HG03196 (cell line): ENCODE results near the gene PTPRM.

ENCODE experiments used
- ATAC-seq: cut with Tn5 transposase; IDR thresholded peaks from one replicate; pipeline ENCODE4 v1.9.1; 2021; ENCODE audit not compliant: unreplicated experiment

The PTPRM gene

GRCh38 chr18:8257851-8258434, 690.8 kb downstream of the PTPRM start:
- no peak for ATAC-seq

- no peak for ATAC-seq
Observed at GRCh38 chr18:8260319-8260718, 693.2 kb downstream of the PTPRM start.

GRCh38 chr18:8260827-8261226, 693.7 kb downstream of the PTPRM start:
- no peak for ATAC-seq

- no peak for ATAC-seq
Observed at GRCh38 chr18:8261651-8262091, 694.6 kb downstream of the PTPRM start.

- ATAC-seq, result no peak
Observed at GRCh38 chr18:8262221-8262620, 695.1 kb downstream of the PTPRM start.

- no peak for ATAC-seq
Observed at GRCh38 chr18:8264116-8264515, 697.0 kb downstream of the PTPRM start.

GRCh38 chr18:8264861-8265411, 697.8 kb downstream of the PTPRM start:
- ATAC-seq, result no peak

GRCh38 chr18:8272254-8272653, 705.1 kb downstream of the PTPRM start:
- ATAC-seq, result no peak

GRCh38 chr18:8274370-8274769, 707.3 kb downstream of the PTPRM start:
- no peak for ATAC-seq

- no peak for ATAC-seq
Observed at GRCh38 chr18:8276406-8276805, 709.3 kb downstream of the PTPRM start.

- no peak for ATAC-seq
Observed at GRCh38 chr18:8277270-8277669, 710.2 kb downstream of the PTPRM start.

GRCh38 chr18:8279346-8279745, 712.2 kb downstream of the PTPRM start:
- no peak for ATAC-seq

- ATAC-seq, result no peak
Observed at GRCh38 chr18:8279781-8280330, 712.7 kb downstream of the PTPRM start.

GRCh38 chr18:8283891-8284585, 716.9 kb downstream of the PTPRM start:
- no peak for ATAC-seq

- no peak for ATAC-seq
Observed at GRCh38 chr18:8286303-8286702, 719.2 kb downstream of the PTPRM start.

GRCh38 chr18:8287196-8287885, 720.2 kb downstream of the PTPRM start:
- no peak for ATAC-seq

- no peak for ATAC-seq
Observed at GRCh38 chr18:8288472-8289195, 721.5 kb downstream of the PTPRM start.

GRCh38 chr18:8290435-8290834, 723.3 kb downstream of the PTPRM start:
- no peak for ATAC-seq

GRCh38 chr18:8290913-8291312, 723.8 kb downstream of the PTPRM start:
- ATAC-seq, result no peak

- ATAC-seq, result no peak
Observed at GRCh38 chr18:8293184-8293583, 726.1 kb downstream of the PTPRM start.
